HepG2 (cell line): ENCODE results near the gene RAB3GAP1. TPM values are rescaled to one million over a fixed set of nuclear protein-coding genes. Genes with fewer than 3 reads are reported as not detected.

Source experiments
- BRCA1 ChIP-seq: sonication (generic); formaldehyde crosslinking; IDR thresholded peaks from 2 replicates; pipeline ENCODE4 v1.4.0; 2020; ENCODE audit warnings: missing genetic modification reagents
- HNRNPH1 ChIP-seq: fragments of 200-400 bp; formaldehyde crosslinking; optimal IDR thresholded peaks from 2 replicates; pipeline ENCODE3; 2017; ENCODE audit warnings: mild to moderate bottlenecking, low read depth, low read length
- ISX ChIP-seq: sonication (generic); formaldehyde crosslinking; conservative IDR thresholded peaks from 2 replicates; pipeline ENCODE4 v1.5.0; 2020; ENCODE audit warnings: missing genetic modification reagents
- PAF1 ChIP-seq: IDR thresholded peaks from 2 replicates; pipeline ENCODE4 v1.6.1; 2016; ENCODE audit warnings: missing genetic modification reagents, missing compliant biosample characterization
- PAX8 ChIP-seq: sonication (generic); formaldehyde crosslinking; IDR thresholded peaks from 2 replicates; pipeline ENCODE4 v1.8.0; 2022; ENCODE audit warnings: mild to moderate bottlenecking, missing genetic modification reagents, borderline replicate concordance
- SNRNP70 ChIP-seq: fragments of 200-400 bp; formaldehyde crosslinking; IDR thresholded peaks from 2 replicates; pipeline ENCODE4 v1.6.1; 2017; ENCODE audit warnings: mild to moderate bottlenecking, low read depth, low read length, moderate library complexity
- ZFP37 ChIP-seq: sonication (generic); formaldehyde crosslinking; IDR thresholded peaks from 2 replicates; pipeline ENCODE4 v1.4.0; 2020; ENCODE audit warnings: missing genetic modification reagents, borderline replicate concordance
- ZFY ChIP-seq: sonication (generic); formaldehyde crosslinking; IDR thresholded peaks from 2 replicates; pipeline ENCODE4 v1.4.0; 2020; ENCODE audit warnings: missing genetic modification reagents
- ZNF547 ChIP-seq: sonication (generic); formaldehyde crosslinking; IDR thresholded peaks from 2 replicates; pipeline ENCODE4 v1.5.1; 2020; ENCODE audit warnings: mild to moderate bottlenecking, missing genetic modification reagents
- ZNF550 ChIP-seq: sonication (generic); formaldehyde crosslinking; IDR thresholded peaks from 2 replicates; pipeline ENCODE4 v1.4.0; 2020; ENCODE audit warnings: mild to moderate bottlenecking, missing genetic modification reagents, borderline replicate concordance
- ZNF569 ChIP-seq: sonication (generic); formaldehyde crosslinking; IDR thresholded peaks from 2 replicates; pipeline ENCODE4 v1.5.0; 2020; ENCODE audit warnings: mild to moderate bottlenecking, missing genetic modification reagents, moderate library complexity, borderline replicate concordance
- polyA plus RNA-seq, 8 experiments: library from polyadenylated mRNA; depleted of rRNA in 3 of 8; stranded (reverse) in 7 of 8; unstranded in 1 of 8; fragments of >200 nt; fragmentation: Illumina TruSeq in 4 of 8; extraction: Trizol in 4 of 8; gene quantifications; 2 replicates each; pipeline versions ENCODE4 v1.2.1 to v1.2.3, GENCODE V29; 2011 to 2016; ENCODE audit warnings: low read depth in 4 of 8, missing spikeins in 1 of 8, mixed read lengths in 1 of 8; ENCODE audit not compliant: insufficient read depth in 1 of 8
- total RNA-seq, 5 experiments: library from RNA; depleted of rRNA; stranded (reverse); fragments of >200 nt; fragmentation: Illumina TruSeq; extraction: Trizol; gene quantifications; 2 replicates each; pipeline ENCODE4 v1.2.3, GENCODE V29; 2016; ENCODE audit warnings: low read depth in 1 of 5
- TF ChIP-seq, protein P1 (sequence below): sonication (generic); formaldehyde crosslinking; IDR thresholded peaks from 2 replicates; pipeline ENCODE4 v1.4.0; 2020; ENCODE audit warnings: missing genetic modification reagents
- TF ChIP-seq, protein P2 (sequence below): IDR thresholded peaks from 2 replicates; pipeline ENCODE4 v1.6.1; 2012; ENCODE audit warnings: inconsistent platforms
- TF ChIP-seq, protein P3 (sequence below): sonication (generic); formaldehyde crosslinking; IDR thresholded peaks from 2 replicates; pipeline ENCODE4 v1.4.0; 2020; ENCODE audit warnings: mild to moderate bottlenecking, missing genetic modification reagents
- TF ChIP-seq, protein P4 (sequence below): sonication (generic); formaldehyde crosslinking; IDR thresholded peaks from 2 replicates; pipeline ENCODE4 v1.8.0; 2022; ENCODE audit warnings: mild to moderate bottlenecking, missing genetic modification reagents, moderate library complexity
- TF ChIP-seq, protein P5 (sequence below): IDR thresholded peaks from 2 replicates; pipeline ENCODE4 v1.6.1; 2016
- TF ChIP-seq, protein P6 (sequence below): sonication (generic); formaldehyde crosslinking; IDR thresholded peaks from 2 replicates; pipeline ENCODE4 v1.5.1; 2020; ENCODE audit warnings: missing genetic modification reagents, mild to moderate bottlenecking, borderline replicate concordance

RAB3GAP1 gene
- total and polyA plus RNA-seq, 2 of the 13 experiments (the other 11 are each of a cell fraction or from before 2014, with no cell fraction given) = 15.2 to 48.8 TPM

DNA sequence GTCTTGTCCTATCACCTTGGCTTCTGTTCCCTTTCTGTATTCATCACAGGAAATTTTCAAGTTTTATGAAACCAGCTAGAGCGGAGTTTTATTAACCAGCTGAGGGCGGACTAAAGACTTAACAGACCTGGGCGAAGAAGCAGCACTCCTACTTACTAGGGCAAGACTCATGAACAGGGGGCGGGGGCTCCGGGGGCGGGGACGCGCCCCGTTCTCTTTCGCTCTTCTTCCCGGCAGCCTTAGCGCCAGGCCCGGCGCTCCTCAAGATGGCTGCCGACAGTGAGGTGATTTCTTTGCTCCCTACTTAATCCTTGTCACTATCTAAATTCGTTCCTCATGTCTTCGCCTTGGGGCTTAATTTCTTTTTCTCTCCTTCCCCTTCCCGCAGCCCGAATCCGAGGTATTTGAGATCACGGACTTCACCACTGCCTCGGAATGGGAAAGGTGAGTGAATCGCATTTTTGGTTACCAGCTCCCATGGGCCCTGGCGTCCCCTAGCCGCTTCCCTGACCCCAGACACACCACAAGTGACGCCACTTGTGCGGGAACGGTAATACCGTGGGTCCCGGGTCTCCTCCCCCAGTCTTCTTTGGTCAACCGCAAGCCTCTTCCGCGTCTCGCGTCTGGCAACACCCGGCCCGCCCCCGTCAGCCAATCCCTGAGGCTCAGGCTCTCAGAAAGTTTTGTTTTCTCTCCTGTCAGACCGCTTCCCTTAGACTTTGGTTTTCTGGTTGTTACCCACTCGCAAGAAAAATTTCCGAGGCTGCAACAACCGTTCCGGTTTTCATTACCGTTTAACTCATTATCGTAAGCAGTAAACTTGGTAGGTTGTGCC, at the start of gene RAB3GAP1 (continued):
- TF ChIP-seq, protein P1, sequence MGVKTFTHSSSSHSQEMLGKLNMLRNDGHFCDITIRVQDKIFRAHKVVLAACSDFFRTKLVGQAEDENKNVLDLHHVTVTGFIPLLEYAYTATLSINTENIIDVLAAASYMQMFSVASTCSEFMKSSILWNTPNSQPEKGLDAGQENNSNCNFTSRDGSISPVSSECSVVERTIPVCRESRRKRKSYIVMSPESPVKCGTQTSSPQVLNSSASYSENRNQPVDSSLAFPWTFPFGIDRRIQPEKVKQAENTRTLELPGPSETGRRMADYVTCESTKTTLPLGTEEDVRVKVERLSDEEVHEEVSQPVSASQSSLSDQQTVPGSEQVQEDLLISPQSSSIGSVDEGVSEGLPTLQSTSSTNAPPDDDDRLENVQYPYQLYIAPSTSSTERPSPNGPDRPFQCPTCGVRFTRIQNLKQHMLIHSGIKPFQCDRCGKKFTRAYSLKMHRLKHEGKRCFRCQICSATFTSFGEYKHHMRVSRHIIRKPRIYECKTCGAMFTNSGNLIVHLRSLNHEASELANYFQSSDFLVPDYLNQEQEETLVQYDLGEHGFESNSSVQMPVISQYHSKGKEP = no peak
- peak; percentile 90; the same call in 1 of the 2 replicates for TF ChIP-seq ZNF547 (CRISPR knock-in tag)
- TF ChIP-seq PAF1 = no peak
- TF ChIP-seq SNRNP70 = no peak
- TF ChIP-seq, protein P2, sequence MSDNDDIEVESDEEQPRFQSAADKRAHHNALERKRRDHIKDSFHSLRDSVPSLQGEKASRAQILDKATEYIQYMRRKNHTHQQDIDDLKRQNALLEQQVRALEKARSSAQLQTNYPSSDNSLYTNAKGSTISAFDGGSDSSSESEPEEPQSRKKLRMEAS = peak; percentile 54; the same call in 1 of the 2 replicates
- TF ChIP-seq BRCA1 (CRISPR knock-in tag) = no peak
- TF ChIP-seq HNRNPH1 = no peak
- no peak for TF ChIP-seq ISX (CRISPR knock-in tag)
- no peak for TF ChIP-seq ZFP37
- TF ChIP-seq ZFY (CRISPR knock-in tag) = peak; percentile 87
- TF ChIP-seq, protein P3, sequence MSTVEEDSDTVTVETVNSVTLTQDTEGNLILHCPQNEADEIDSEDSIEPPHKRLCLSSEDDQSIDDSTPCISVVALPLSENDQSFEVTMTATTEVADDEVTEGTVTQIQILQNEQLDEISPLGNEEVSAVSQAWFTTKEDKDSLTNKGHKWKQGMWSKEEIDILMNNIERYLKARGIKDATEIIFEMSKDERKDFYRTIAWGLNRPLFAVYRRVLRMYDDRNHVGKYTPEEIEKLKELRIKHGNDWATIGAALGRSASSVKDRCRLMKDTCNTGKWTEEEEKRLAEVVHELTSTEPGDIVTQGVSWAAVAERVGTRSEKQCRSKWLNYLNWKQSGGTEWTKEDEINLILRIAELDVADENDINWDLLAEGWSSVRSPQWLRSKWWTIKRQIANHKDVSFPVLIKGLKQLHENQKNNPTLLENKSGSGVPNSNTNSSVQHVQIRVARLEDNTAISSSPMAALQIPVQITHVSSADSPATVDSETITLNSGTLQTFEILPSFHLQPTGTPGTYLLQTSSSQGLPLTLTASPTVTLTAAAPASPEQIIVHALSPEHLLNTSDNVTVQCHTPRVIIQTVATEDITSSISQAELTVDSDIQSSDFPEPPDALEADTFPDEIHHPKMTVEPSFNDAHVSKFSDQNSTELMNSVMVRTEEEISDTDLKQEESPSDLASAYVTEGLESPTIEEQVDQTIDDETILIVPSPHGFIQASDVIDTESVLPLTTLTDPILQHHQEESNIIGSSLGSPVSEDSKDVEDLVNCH (CRISPR knock-in tag) = no peak
- TF ChIP-seq, protein P4, sequence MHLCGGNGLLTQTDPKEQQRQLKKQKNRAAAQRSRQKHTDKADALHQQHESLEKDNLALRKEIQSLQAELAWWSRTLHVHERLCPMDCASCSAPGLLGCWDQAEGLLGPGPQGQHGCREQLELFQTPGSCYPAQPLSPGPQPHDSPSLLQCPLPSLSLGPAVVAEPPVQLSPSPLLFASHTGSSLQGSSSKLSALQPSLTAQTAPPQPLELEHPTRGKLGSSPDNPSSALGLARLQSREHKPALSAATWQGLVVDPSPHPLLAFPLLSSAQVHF (CRISPR knock-in tag) = no peak
- TF ChIP-seq, protein P5, sequence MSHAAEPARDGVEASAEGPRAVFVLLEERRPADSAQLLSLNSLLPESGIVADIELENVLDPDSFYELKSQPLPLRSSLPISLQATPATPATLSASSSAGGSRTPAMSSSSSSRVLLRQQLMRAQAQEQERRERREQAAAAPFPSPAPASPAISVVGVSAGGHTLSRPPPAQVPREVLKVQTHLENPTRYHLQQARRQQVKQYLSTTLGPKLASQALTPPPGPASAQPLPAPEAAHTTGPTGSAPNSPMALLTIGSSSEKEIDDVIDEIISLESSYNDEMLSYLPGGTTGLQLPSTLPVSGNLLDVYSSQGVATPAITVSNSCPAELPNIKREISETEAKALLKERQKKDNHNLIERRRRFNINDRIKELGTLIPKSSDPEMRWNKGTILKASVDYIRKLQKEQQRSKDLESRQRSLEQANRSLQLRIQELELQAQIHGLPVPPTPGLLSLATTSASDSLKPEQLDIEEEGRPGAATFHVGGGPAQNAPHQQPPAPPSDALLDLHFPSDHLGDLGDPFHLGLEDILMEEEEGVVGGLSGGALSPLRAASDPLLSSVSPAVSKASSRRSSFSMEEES (CRISPR knock-in tag) = peak; percentile 57; the same call in 1 of the 2 replicates
- TF ChIP-seq, protein P6, sequence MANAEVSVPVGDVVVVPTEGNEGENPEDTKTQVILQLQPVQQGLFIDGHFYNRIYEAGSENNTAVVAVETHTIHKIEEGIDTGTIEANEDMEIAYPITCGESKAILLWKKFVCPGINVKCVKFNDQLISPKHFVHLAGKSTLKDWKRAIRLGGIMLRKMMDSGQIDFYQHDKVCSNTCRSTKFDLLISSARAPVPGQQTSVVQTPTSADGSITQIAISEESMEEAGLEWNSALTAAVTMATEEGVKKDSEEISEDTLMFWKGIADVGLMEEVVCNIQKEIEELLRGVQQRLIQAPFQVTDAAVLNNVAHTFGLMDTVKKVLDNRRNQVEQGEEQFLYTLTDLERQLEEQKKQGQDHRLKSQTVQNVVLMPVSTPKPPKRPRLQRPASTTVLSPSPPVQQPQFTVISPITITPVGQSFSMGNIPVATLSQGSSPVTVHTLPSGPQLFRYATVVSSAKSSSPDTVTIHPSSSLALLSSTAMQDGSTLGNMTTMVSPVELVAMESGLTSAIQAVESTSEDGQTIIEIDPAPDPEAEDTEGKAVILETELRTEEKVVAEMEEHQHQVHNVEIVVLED = peak; percentile 65; the same call in 1 of the 2 replicates
- peak; percentile 44; the same call in 1 of the 2 replicates for TF ChIP-seq ZNF569 (CRISPR knock-in tag)
- 0 out of 2 replicates have a peak, but pooled peaks have one; percentile 76 for TF ChIP-seq ZNF550 (CRISPR knock-in tag)
- TF ChIP-seq PAX8 (CRISPR knock-in tag) = no peak
